ENCODE results near the gene FBXO21. TPM values are rescaled to one million over a fixed set of nuclear protein-coding genes. Genes with fewer than 3 reads are reported as not detected.

FBXO21 gene
- total and polyA plus RNA-seq, 5 donors: 13.3 to 42.2 (median 39.2) TPM

DNA sequence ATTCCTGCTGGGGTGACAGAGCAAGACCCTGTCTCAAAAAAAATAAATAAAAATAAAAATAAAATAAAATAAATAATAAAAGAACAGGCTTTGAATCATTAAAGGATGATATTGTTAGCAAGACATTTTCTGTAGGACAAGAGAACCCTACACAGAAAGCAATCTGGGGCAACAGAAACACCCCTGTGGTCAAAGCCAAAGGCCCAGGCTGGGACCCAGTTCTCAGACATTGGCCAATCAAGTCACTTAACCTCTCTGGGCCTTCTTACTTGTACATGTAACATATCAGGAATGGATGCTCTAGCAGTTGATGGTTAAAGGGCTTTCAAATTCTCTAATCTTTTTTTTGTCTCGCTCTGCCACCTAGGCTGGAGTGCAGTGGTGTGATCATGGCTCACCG is 55.5 kb downstream of the FBXO21 start:
- over 99% methylated on average over 2 of the region's 2 CpGs for WGBS
- H3K27ac ChIP-seq (ENCODE audit: low read length): no peak overlapping the region

GRCh38 chr12:117134059-117134458 is 56.2 kb downstream of the FBXO21 start:
- DNase-seq: no peak
- WGBS: 54% methylated on average over 10 of the region's 10 CpGs
- ATAC-seq: no peak
- Histone ChIP-seq H3K4me1 (ENCODE audit: control insufficient read depth, insufficient read depth, low read length) (no peaks in the 10 kb centered on the region), H3K27ac (ENCODE audit: low read length) (no peak overlapping the region), H3K27me3 (ENCODE audit: control insufficient read depth, insufficient read depth) (no peaks in the 10 kb centered on the region), H3K9me3 (ENCODE audit: control insufficient read depth, low read length) (no peaks in the 10 kb centered on the region), H3K4me3 (ENCODE audit: low read length) (no peak overlapping the region)
- intact Hi-C loops (cut with DNase I): no loop called here

More for the DNA sequence above, 55.5 kb downstream of the FBXO21 start:
- DNase-seq (no peak), ATAC-seq (no peak)
- H3K4me1 ChIP-seq (ENCODE audit: control insufficient read depth, insufficient read depth, low read length): no peaks in the 10 kb centered on the region
- H3K9me3 ChIP-seq (ENCODE audit: control insufficient read depth, low read length): no peaks in the 10 kb centered on the region
- no peaks in the 10 kb centered on the region for H3K27me3 ChIP-seq (ENCODE audit: control insufficient read depth, insufficient read depth)
- intact Hi-C loops (cut with DNase I): no loop called here
- H3K4me3 ChIP-seq (ENCODE audit: low read length): no peak overlapping the region

DNA sequence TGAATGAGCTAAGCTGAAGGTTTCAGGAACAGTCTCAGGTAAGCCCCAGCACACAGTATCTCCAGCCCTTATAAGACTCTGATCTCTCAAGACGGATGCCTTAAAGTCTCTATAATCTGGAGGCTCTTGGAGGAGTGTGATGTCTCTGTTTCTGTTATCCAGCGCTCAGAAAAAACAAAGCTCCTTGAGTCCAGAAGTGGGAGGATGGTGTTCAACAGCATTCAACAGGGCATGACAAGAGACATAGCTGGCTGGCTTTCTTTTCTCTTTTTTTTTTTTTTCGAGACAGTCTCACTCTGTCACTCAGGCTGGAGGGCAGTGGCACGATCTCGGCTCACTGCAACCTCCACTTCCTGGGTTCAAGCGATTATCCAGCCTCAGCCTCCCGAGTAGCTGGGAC is 59.5 kb downstream of the FBXO21 start:
- no peak overlapping the region for H3K4me3 ChIP-seq (ENCODE audit: low read length)
- 67% methylated on average over 7 of the region's 7 CpGs for WGBS
- intact Hi-C loops (cut with DNase I): no loop called here
- H3K27ac ChIP-seq (ENCODE audit: low read length): no peak overlapping the region
- DNase-seq (no peak), ATAC-seq (no peak)
- no peaks in the 10 kb centered on the region for H3K9me3 ChIP-seq (ENCODE audit: control insufficient read depth, low read length)
- no peaks in the 10 kb centered on the region for H3K4me1 ChIP-seq (ENCODE audit: control insufficient read depth, insufficient read depth, low read length)
- H3K27me3 ChIP-seq (ENCODE audit: control insufficient read depth, insufficient read depth): no peaks in the 10 kb centered on the region

DNA sequence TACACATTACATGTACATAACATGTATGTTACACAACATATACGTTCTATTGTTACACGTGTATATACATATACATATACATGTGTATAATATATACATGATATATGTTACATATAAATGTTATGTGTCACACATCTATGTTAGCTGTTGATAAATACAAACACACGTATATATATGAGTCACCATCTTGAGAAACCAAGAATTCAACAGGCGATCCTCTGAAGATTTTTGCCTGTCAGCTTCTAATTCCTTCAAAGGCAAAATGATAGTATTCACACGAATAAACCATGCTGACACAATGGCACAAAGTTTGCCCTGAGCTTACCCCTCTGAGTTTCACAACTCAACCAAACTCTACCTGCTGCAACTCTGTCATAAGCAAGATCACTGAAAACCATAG is 60.9 kb downstream of the FBXO21 start:
- intact Hi-C loops (cut with DNase I): loop anchor here in 1 of 4 donors (10.0 kb wide), 1 partner anchor 105 kb away; no protein-coding TSS in a partner anchor
- 88% methylated on average over 5 of the region's 5 CpGs for WGBS
- Histone ChIP-seq H3K4me3 (ENCODE audit: low read length) (no peak overlapping the region), H3K27ac (ENCODE audit: low read length) (no peak overlapping the region), H3K27me3 (ENCODE audit: control insufficient read depth, insufficient read depth) (no peaks in the 10 kb centered on the region), H3K4me1 (ENCODE audit: control insufficient read depth, insufficient read depth, low read length) (no peaks in the 10 kb centered on the region), H3K9me3 (ENCODE audit: control insufficient read depth, low read length) (no peaks in the 10 kb centered on the region)
- no peak for DNase-seq
- no peak for ATAC-seq

- intact Hi-C loops (cut with DNase I): loop anchor here in 1 of 4 donors (10.0 kb wide), 1 partner anchor 103 kb away; no protein-coding TSS in a partner anchor
- Histone ChIP-seq H3K9me3 (ENCODE audit: control insufficient read depth, low read length) (no peaks in the 10 kb centered on the region), H3K4me1 (ENCODE audit: control insufficient read depth, insufficient read depth, low read length) (no peaks in the 10 kb centered on the region), H3K27me3 (ENCODE audit: control insufficient read depth, insufficient read depth) (no peaks in the 10 kb centered on the region), H3K4me3 (ENCODE audit: low read length) (no peak overlapping the region), H3K27ac (ENCODE audit: low read length) (no peak overlapping the region)
- whole genome bisulfite sequencing: 92% methylated on average over 6 of the region's 6 CpGs
- ATAC-seq (no peak), DNase-seq (no peak)
Measured at GRCh38 chr12:117127933-117128823, 62.1 kb downstream of the FBXO21 start.

DNA sequence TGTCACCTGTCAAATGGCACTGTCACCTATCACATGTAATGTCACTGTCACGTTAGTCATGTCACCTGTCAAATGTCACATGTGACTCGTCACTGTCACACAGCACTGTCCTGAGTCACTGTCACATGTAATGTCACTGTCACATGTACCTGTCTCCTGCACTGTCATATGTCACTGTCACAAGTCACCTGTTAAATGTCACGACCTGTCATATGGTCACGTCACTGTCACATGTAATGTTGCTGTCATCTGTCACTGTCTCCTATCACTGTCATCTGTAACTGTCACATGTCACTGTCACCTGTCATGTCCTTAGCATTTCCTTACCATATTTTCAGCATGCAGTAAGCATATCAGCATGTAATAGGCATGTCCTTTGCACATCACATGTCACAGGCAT is 63.9 kb downstream of the FBXO21 start:
- ATAC-seq (no peak), DNase-seq (no peak)
- H3K4me1 ChIP-seq (ENCODE audit: control insufficient read depth, insufficient read depth, low read length): no peaks in the 10 kb centered on the region
- no peak overlapping the region for H3K4me3 ChIP-seq (ENCODE audit: low read length)
- H3K27ac ChIP-seq (ENCODE audit: low read length): no peak overlapping the region
- intact Hi-C loops (cut with DNase I): loop anchor here in 1 of 4 donors (10.0 kb wide), 1 partner anchor 102 kb away; no protein-coding TSS in a partner anchor
- WGBS: 92% methylated on average over 4 of the region's 4 CpGs
- H3K9me3 ChIP-seq (ENCODE audit: control insufficient read depth, low read length): no peaks in the 10 kb centered on the region
- H3K27me3 ChIP-seq (ENCODE audit: control insufficient read depth, insufficient read depth): no peaks in the 10 kb centered on the region

DNA sequence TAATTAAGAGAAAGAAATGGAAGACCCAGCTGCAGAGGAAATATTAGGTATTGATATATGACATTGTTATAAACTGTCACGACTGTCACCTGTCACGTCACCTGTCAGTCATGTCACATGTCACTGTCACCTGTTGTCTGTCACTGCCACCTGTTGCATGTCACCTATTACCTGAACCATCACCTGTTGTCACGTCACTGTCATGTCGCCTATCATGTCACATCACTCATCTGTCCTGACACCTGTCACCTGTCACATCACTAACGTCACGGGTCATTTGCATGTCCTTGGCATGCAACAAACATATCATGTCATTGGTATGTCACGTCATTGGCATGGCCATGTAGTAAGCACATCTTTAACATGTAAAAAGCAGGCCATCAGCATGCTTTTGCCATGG is 64.5 kb downstream of the FBXO21 start:
- 90% methylated on average over 7 of the region's 7 CpGs for WGBS
- intact Hi-C loops (cut with DNase I): loop anchor here in 1 of 4 donors (10.0 kb wide), 1 partner anchor 101 kb away; no protein-coding TSS in a partner anchor
- no peaks in the 10 kb centered on the region for H3K27me3 ChIP-seq (ENCODE audit: control insufficient read depth, insufficient read depth)
- no peak for DNase-seq
- no peaks in the 10 kb centered on the region for H3K4me1 ChIP-seq (ENCODE audit: control insufficient read depth, insufficient read depth, low read length)
- H3K9me3 ChIP-seq (ENCODE audit: control insufficient read depth, low read length): no peaks in the 10 kb centered on the region
- no peak for ATAC-seq
- no peak overlapping the region for H3K27ac ChIP-seq (ENCODE audit: low read length)
- H3K4me3 ChIP-seq (ENCODE audit: low read length): no peak overlapping the region

DNA sequence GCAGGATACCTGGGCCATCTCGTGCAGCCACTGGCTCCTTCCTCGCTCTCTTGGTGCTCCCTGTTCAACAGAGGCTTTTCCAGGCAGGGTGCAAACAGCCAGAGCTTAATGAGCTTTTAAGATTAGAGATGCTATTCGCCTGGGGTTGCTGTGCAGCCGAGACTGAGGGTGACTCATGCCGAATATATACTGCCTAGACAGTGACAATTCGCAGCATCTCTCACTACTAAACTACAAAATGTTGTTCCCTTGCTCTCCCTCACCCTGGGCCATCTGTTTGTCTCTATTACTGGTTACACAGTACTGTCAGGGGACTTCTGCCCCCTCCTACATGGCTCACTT is 65.0 kb downstream of the FBXO21 start:
- Histone ChIP-seq H3K27me3 (ENCODE audit: control insufficient read depth, insufficient read depth) (no peaks in the 10 kb centered on the region), H3K27ac (ENCODE audit: low read length) (no peak overlapping the region), H3K9me3 (ENCODE audit: control insufficient read depth, low read length) (no peaks in the 10 kb centered on the region), H3K4me1 (ENCODE audit: control insufficient read depth, insufficient read depth, low read length) (no peaks in the 10 kb centered on the region), H3K4me3 (ENCODE audit: low read length) (no peak overlapping the region)
- DNase-seq (no peak), ATAC-seq (no peak)
- WGBS: 62% methylated on average over 6 of the region's 6 CpGs
- intact Hi-C loops (cut with DNase I): loop anchor here in 1 of 4 donors (10.0 kb wide), 1 partner anchor 100 kb away; no protein-coding TSS in a partner anchor

DNA sequence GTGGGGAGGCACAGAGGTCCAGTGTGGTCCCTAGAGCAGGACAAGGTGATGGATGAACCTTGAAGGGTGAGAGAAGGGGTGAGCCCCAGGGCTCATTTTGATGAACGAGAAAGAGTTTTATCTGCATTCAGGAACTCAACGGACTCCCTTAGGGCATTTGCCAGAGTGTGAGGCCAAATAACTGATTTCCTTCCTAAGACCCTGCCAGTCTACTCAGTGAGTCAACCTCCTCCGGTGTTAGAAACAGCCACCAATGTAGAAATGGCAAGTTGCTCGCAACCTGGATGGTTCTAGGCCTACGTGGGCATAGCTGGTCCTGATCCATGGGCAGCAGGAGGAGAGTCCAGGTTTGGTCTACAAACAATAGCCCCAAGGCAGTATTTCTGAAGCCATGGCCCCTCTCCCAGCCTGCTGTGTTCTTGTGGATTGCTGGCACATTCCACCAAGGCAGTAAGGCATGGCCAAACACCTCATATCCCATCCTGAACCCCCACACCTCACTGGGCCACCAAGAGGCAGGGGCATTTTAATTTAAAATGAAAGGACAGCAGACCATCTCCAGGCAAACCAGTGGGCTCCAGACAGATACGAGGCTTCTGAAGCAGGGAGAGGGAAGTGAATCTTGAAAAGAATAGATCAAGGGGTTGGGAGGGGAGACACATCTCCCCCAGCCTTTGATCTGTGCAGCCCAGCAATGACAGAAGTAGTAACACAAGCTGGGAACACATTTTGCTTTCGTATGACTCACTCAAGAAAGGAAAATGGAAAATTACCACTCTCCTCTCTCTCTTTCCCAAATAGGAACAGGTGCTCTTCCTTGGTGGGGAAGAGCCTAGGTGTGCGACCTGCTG is 65.6 kb downstream of the FBXO21 start:
- H3K27me3 ChIP-seq (ENCODE audit: control insufficient read depth, insufficient read depth): no peaks in the 10 kb centered on the region
- WGBS: 75% methylated on average over 8 of the region's 8 CpGs
- intact Hi-C loops (cut with DNase I): loop anchor here in 1 of 4 donors (10.0 kb wide), 1 partner anchor 100 kb away; no protein-coding TSS in a partner anchor
- ATAC-seq: no peak
- no peak overlapping the region for H3K27ac ChIP-seq (ENCODE audit: low read length)
- no peaks in the 10 kb centered on the region for H3K9me3 ChIP-seq (ENCODE audit: control insufficient read depth, low read length)
- H3K4me3 ChIP-seq (ENCODE audit: low read length): no peak overlapping the region
- no peaks in the 10 kb centered on the region for H3K4me1 ChIP-seq (ENCODE audit: control insufficient read depth, insufficient read depth, low read length)
- no peak for DNase-seq

DNA sequence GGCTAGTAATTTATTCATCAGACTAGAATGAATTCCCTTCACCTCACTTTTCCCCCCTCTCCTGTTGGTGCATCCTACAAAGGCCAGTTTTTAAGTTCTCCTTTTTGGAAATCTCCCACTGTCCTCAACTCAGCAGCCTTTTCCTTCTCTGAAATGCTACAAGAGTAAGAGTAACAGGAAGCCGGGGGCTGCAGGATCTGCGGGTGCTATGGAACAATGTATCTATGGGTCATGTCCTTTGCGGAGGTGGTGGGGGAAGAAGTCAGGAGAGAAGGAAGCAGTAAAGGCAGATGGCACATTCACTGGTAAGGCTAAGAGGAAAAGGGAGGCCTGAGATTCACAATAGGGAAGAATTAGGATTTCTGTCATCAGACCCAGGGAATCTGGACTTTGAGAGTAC is 68.8 kb downstream of the FBXO21 start:
- intact Hi-C loops (cut with DNase I): loop anchor here in 1 of 4 donors (10.0 kb wide), 1 partner anchor 97 kb away; no protein-coding TSS in a partner anchor
- Histone ChIP-seq H3K4me3 (ENCODE audit: low read length) (no peak overlapping the region), H3K27me3 (ENCODE audit: control insufficient read depth, insufficient read depth) (no peaks in the 10 kb centered on the region), H3K4me1 (ENCODE audit: control insufficient read depth, insufficient read depth, low read length) (peaks cover 9% of the 10 kb centered on the region), H3K9me3 (ENCODE audit: control insufficient read depth, low read length) (no peaks in the 10 kb centered on the region), H3K27ac (ENCODE audit: low read length) (no peak overlapping the region)
- DNase-seq (no peak), ATAC-seq (no peak)
- 44% methylated on average over 3 of the region's 3 CpGs for WGBS

DNA sequence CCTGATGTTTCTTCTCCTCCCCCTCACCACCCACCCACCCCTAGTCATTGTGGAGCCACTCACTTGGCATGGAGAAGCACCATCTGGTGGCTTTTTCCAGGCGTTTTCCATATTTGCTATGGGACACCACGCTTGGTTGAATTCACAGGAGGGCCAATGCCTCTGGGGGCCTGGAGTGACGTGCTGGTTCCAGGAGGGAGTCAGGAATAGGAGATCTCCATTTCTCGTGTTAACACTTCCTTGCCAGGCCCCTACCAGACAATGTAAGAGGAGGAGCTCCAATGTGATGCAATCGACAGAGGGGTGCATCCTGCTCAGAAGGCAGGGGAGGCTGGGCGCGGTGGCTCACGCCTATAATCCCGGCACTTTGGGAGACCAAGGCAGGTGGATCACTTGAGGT is 69.5 kb downstream of the FBXO21 start:
- H3K9me3 ChIP-seq (ENCODE audit: control insufficient read depth, low read length): no peaks in the 10 kb centered on the region
- no peaks in the 10 kb centered on the region for H3K27me3 ChIP-seq (ENCODE audit: control insufficient read depth, insufficient read depth)
- peaks cover 9% of the 10 kb centered on the region for H3K4me1 ChIP-seq (ENCODE audit: control insufficient read depth, insufficient read depth, low read length)
- no peak overlapping the region for H3K4me3 ChIP-seq (ENCODE audit: low read length)
- intact Hi-C loops (cut with DNase I): loop anchor here in 1 of 4 donors (10.0 kb wide), 1 partner anchor 96 kb away; no protein-coding TSS in a partner anchor
- no peak overlapping the region for H3K27ac ChIP-seq (ENCODE audit: low read length)
- WGBS: 53% methylated on average over 9 of the region's 9 CpGs
- peak in 1 of 2 donors; percentile 34 for ATAC-seq
- DNase-seq: no peak
